OCI-LY3 (cell line): ENCODE results near the gene CIZ1.

Source experiments
- EZH2phosphoT487 ChIP-seq: fragments of 200-600 bp; shearing (Covaris generic); IDR thresholded peaks from 2 replicates; pipeline ENCODE4 v1.6.1; 2018; ENCODE audit warnings: antibody characterized with exemption, mixed run types, low read depth
- TF ChIP-seq, protein P1 (sequence below): fragments of 200-600, 300-600 bp; sonication (generic); IDR thresholded peaks from 2 replicates; pipeline ENCODE4 v1.5.1; 2014; ENCODE audit warnings: antibody characterized with exemption, low read length, low read depth

DNA sequence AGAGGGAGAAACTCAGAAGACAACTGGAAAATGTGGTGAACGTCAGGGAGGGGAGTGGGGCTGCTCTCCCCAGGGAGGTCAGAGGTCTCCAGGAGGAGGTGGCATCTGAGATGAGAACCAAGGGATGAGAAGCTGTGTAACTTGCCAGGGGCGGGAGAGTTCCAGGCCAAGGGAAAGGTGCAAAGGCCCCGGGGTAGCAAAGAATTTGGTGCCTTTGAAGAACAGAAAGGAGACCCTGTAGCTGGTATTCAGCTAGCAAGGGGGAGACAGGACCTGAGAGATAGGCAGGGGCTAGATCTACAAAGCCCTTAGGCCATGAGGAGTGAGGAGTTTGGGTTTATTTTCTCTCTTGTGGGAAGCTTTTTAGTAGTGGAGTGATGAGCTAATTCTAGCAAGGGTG, 15.1 kb upstream of the CIZ1 start:
- TF ChIP-seq, protein P1, sequence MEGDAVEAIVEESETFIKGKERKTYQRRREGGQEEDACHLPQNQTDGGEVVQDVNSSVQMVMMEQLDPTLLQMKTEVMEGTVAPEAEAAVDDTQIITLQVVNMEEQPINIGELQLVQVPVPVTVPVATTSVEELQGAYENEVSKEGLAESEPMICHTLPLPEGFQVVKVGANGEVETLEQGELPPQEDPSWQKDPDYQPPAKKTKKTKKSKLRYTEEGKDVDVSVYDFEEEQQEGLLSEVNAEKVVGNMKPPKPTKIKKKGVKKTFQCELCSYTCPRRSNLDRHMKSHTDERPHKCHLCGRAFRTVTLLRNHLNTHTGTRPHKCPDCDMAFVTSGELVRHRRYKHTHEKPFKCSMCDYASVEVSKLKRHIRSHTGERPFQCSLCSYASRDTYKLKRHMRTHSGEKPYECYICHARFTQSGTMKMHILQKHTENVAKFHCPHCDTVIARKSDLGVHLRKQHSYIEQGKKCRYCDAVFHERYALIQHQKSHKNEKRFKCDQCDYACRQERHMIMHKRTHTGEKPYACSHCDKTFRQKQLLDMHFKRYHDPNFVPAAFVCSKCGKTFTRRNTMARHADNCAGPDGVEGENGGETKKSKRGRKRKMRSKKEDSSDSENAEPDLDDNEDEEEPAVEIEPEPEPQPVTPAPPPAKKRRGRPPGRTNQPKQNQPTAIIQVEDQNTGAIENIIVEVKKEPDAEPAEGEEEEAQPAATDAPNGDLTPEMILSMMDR, result no peak
- TF ChIP-seq EZH2phosphoT487, result no peak
